GM18499 (cell line): ENCODE data around the gene CCDC77.

Experiments used
- ATAC-seq: cut with Tn5 transposase; IDR thresholded peaks from one replicate; pipeline ENCODE4 v1.9.1; 2021; ENCODE audit warnings: moderate number of reproducible peaks; ENCODE audit not compliant: insufficient read depth, unreplicated experiment

The CCDC77 gene

GRCh38 chr12:475286-475685 is 73.8 kb downstream of the CCDC77 start:
- no peak for ATAC-seq

DNA sequence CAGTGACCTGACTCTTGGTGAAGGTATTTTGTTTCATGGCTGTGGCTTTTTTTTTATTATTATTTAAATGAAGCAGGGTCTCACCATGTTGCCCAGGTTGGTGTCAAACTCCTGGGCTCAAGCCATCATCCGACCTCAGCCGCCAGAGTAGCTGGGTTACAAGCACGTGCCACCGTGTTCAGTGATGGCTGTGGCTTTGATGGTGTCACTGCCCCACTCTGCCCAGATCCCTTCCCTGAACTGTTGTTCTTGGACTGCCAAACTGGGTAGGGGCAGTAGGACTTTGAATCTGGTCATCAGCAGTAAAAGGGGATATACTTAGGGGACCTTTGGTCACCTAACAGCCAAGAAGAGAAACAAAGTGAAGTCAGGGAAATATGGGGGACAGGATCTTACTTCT is 77.7 kb downstream of the CCDC77 start:
- ATAC-seq = no peak

GRCh38 chr12:480831-481816 is 79.7 kb downstream of the CCDC77 start:
- no peak for ATAC-seq

DNA sequence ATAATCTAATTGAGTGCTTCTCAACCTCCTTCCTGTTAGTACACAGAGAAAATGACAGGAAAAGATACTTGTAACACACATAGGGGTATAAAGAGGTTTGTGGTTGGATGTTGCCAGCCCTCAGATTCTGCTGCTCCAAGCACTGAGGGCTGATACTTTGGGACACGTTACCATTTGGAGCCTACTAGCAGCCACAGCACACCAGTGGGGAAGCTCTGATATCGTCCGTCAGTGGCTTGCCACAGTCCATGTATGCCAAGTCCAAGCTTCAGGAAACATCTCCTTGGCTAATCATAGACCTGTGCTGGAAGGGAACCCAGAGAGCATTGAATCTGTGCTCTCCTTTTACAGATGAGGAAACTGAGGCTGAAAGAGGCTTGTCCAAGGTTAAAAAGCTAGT is 80.6 kb downstream of the CCDC77 start:
- no peak for ATAC-seq

DNA sequence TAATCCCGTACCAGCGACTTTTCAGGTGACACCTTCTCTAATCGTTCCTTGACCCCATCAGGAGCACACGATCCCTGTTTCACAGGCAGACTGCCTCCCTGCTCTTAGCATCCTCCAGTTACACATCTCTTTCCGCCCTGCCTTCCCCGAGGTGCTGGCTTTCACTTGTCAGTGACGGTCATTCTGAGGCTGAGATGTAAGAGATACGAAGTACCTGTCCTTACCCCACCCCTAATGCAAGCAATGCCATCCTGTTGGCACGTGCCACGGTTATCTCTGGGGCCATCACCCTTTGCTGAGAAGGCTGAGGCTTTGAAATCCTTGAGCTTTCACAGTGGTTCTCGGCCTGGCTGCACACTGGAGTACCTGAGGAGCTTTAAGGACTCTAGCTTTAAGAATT is 82.7 kb downstream of the CCDC77 start:
- no peak for ATAC-seq

DNA sequence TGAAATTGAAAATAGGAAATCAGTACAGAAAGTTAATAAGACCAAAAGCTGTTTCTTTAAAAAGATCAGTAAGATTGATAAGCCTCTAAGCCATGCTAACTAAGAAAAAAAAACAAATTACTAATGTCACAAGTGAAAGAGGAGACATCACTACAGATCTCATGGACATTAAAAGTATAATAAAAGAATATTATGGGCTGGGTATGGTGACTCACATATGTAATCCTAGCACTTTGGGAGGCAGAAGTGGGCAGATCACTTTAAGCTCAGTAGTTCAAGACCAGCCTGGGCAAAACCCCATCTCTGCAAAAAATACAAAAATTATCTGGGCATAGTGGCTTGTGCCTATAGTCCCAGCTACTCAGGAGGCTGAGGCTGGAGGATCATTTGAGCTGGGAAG is 88.8 kb downstream of the CCDC77 start:
- ATAC-seq = no peak
